Liver (tissue), 9 donors: ENCODE measurements around the gene CFAP68. TPM values are rescaled to one million over a fixed set of nuclear protein-coding genes. Genes with fewer than 3 reads are reported as not detected.

Experiments used
- DNase-seq: peaks from one replicate; pipeline ENCODE4 v3.0.0-alpha.2; 2017; ENCODE audit warnings: low spot score
- H3K27ac ChIP-seq, 2 donors: one replicate each; pipeline ENCODE4 v1.7.0; 2013; ENCODE audit warnings: inconsistent platforms in 2 of 2, low read length in 2 of 2, control low read depth in 1 of 2, low read depth in 1 of 2, mild to moderate bottlenecking in 1 of 2
- H3K27me3 ChIP-seq, 4 donors: one replicate each; pipeline versions ENCODE4 v1.6.1 to v1.7.0; 2013; ENCODE audit warnings: low read length in 3 of 4, inconsistent platforms in 1 of 4, mild to moderate bottlenecking in 1 of 4, moderate library complexity in 1 of 4; ENCODE audit not compliant: control insufficient read depth in 4 of 4, insufficient read depth in 4 of 4
- H3K36me3 ChIP-seq, 4 donors: one replicate each; pipeline versions ENCODE4 v1.6.1 to v1.7.0; 2013; ENCODE audit warnings: low read length in 3 of 4, mild to moderate bottlenecking in 3 of 4, low read depth in 1 of 4, moderate library complexity in 1 of 4; ENCODE audit not compliant: control insufficient read depth in 4 of 4, insufficient read depth in 3 of 4
- H3K4me1 ChIP-seq, 4 donors: one replicate each; pipeline versions ENCODE4 v1.6.1 to v1.7.0; 2013; ENCODE audit warnings: low read length in 3 of 4, mild to moderate bottlenecking in 3 of 4, moderate library complexity in 1 of 4; ENCODE audit not compliant: control insufficient read depth in 4 of 4, insufficient read depth in 4 of 4
- H3K4me3 ChIP-seq, 3 donors: one replicate each; pipeline versions ENCODE4 v1.6.1 to v1.7.0; 2013; ENCODE audit warnings: low read length in 3 of 3, control low read depth in 1 of 3, low read depth in 1 of 3, mild to moderate bottlenecking in 1 of 3
- H3K9ac ChIP-seq, 2 donors: one replicate each; pipeline ENCODE4 v1.7.0; 2013; ENCODE audit warnings: low read length in 2 of 2, mild to moderate bottlenecking in 2 of 2, moderate library complexity in 2 of 2, control low read depth in 1 of 2, low read depth in 1 of 2
- H3K9me3 ChIP-seq, 4 donors: one replicate each; pipeline versions ENCODE4 v1.6.1 to v1.7.0; 2013; ENCODE audit warnings: low read length in 3 of 4; ENCODE audit not compliant: control insufficient read depth in 4 of 4
- ATF3 ChIP-seq: IDR thresholded peaks from 2 replicates; pipeline ENCODE4 v1.6.1; 2016; ENCODE audit warnings: antibody characterized with exemption
- CTCF ChIP-seq: fragments of 150-350 bp; IDR thresholded peaks from 2 replicates; pipeline ENCODE4 v1.5.1; 2017; ENCODE audit warnings: improper control_type of control experiment, low read depth, low read length; ENCODE audit not compliant: missing input control
- FOXA1 ChIP-seq: IDR thresholded peaks from 2 replicates; pipeline ENCODE4 v1.6.1; 2016; ENCODE audit warnings: antibody characterized with exemption
- FOXA2 ChIP-seq: IDR thresholded peaks from 2 replicates; pipeline ENCODE4 v1.6.1; 2016; ENCODE audit warnings: antibody characterized with exemption
- GABPA ChIP-seq, 2 donors: IDR thresholded peaks in 1 of 2; conservative IDR thresholded peaks in 1 of 2; 2 replicates each; pipeline ENCODE4 v1.6.1; 2016; ENCODE audit warnings: antibody characterized with exemption in 2 of 2, mild to moderate bottlenecking in 1 of 2, moderate library complexity in 1 of 2
- HNF4A ChIP-seq, 2 donors: conservative IDR thresholded peaks; 2 replicates each; pipeline ENCODE4 v1.6.1; 2016; ENCODE audit warnings: antibody characterized with exemption in 2 of 2, mild to moderate bottlenecking in 2 of 2
- JUND ChIP-seq, 2 donors: IDR thresholded peaks; 2 replicates each; pipeline ENCODE4 v1.6.1; 2016; ENCODE audit warnings: antibody characterized with exemption in 2 of 2
- MAX ChIP-seq: IDR thresholded peaks from 2 replicates; pipeline ENCODE4 v1.6.1; 2016; ENCODE audit warnings: antibody characterized with exemption
- NR2F2 ChIP-seq: IDR thresholded peaks from 2 replicates; pipeline ENCODE4 v1.6.1; 2016; ENCODE audit warnings: antibody characterized with exemption
- RAD21 ChIP-seq, 2 donors: IDR thresholded peaks; 2 replicates each; pipeline ENCODE4 v1.6.1; 2016; ENCODE audit warnings: antibody characterized with exemption in 2 of 2, mild to moderate bottlenecking in 2 of 2
- REST ChIP-seq: IDR thresholded peaks from 2 replicates; pipeline ENCODE4 v1.6.1; 2016; ENCODE audit warnings: antibody characterized with exemption, mild to moderate bottlenecking
- RXRA ChIP-seq, 2 donors: IDR thresholded peaks; 2 replicates each; pipeline ENCODE4 v1.6.1; 2017 to 2018; ENCODE audit warnings: antibody characterized with exemption in 2 of 2, mild to moderate bottlenecking in 1 of 2
- SP1 ChIP-seq: IDR thresholded peaks from 2 replicates; pipeline ENCODE4 v1.6.1; 2018; ENCODE audit warnings: antibody characterized with exemption, mild to moderate bottlenecking
- TAF1 ChIP-seq: conservative IDR thresholded peaks from 2 replicates; pipeline ENCODE4 v1.6.1; 2016; ENCODE audit warnings: antibody characterized with exemption, mild to moderate bottlenecking
- YY1 ChIP-seq: IDR thresholded peaks from 2 replicates; pipeline ENCODE4 v1.6.1; 2016; ENCODE audit warnings: antibody characterized with exemption, mild to moderate bottlenecking
- ZBTB33 ChIP-seq: IDR thresholded peaks from 2 replicates; pipeline ENCODE4 v1.6.1; 2016; ENCODE audit warnings: antibody characterized with exemption
- polyA plus RNA-seq, 2 donors: library from polyadenylated mRNA; stranded (reverse) in 1 of 2; unstranded in 1 of 2; fragments of 200-250 nt in 1 of 2; fragments of >200 nt in 1 of 2; fragmentation: Nextera tagmentation in 1 of 2; extraction: Ambion mirVana in 1 of 2; gene quantifications; one replicate each; pipeline versions ENCODE4 v1.2.1 to v1.2.3, GENCODE V29; 2013 to 2015
- total RNA-seq, 2 donors: library from RNA; depleted of rRNA; stranded (reverse); fragments of >200 nt; gene quantifications; one replicate each; pipeline ENCODE4 v1.2.3, GENCODE V29; 2014
- donor health status: healthy.
- donor health status: healthy.
- donor health status: healthy.
- donor health status: healthy.
- donor health status: healthy.

The CFAP68 gene
- total and polyA plus RNA-seq, 4 donors = 6.2 to 27.8 (median 13.8) TPM

- TF ChIP-seq YY1 (no peak), MAX (no peak), RXRA (IDR thresholded peaks at IDR 0.05) (no peak), GABPA (IDR thresholded peaks at IDR 0.05 in 1 of 2, conservative IDR thresholded peaks at IDR 0.05 in 1 of 2) (no peak), CTCF (no peak), FOXA2 (no peak)
Observed at GRCh38 chr11:111923351-111923788, 44.0 kb downstream of the CFAP68 start (continued).

- peak overlapping the region in 1 of 2 donors; percentile 66 for H3K27ac ChIP-seq
- H3K9me3 ChIP-seq = no peaks in the 10 kb centered on the region
- DNase-seq = no peak
- TF ChIP-seq TAF1 = no peak
- TF ChIP-seq REST = no peak
- TF ChIP-seq GABPA (IDR thresholded peaks at IDR 0.05 in 1 of 2, conservative IDR thresholded peaks at IDR 0.05 in 1 of 2) = no peak
- no peak for TF ChIP-seq SP1
- no peak for TF ChIP-seq ZBTB33
- TF ChIP-seq RAD21 (IDR thresholded peaks at IDR 0.05) = no peak
- no peak for TF ChIP-seq MAX
- no peak for TF ChIP-seq NR2F2
- TF ChIP-seq YY1 = no peak
- no peak for TF ChIP-seq FOXA1
- TF ChIP-seq FOXA2 = no peak
- TF ChIP-seq CTCF = no peak
- no peak for TF ChIP-seq ATF3
- TF ChIP-seq JUND (IDR thresholded peaks at IDR 0.05) = no peak
- TF ChIP-seq HNF4A (conservative IDR thresholded peaks at IDR 0.05) = no peak
- no peaks in the 10 kb centered on the region for H3K27me3 ChIP-seq
- no peak overlapping the region for H3K4me3 ChIP-seq
- no peaks in the 10 kb centered on the region for H3K36me3 ChIP-seq
- H3K9ac ChIP-seq = no peak overlapping the region
- peaks cover 0 to 47% (median 37%) of the 10 kb centered on the region in 4 donors for H3K4me1 ChIP-seq
Observed at GRCh38 chr11:111923951-111924350, 44.6 kb downstream of the CFAP68 start.
